ENCODE measurements around the gene TEX52.
"Not testable (repeated sequence)": the region's sequence is repeated elsewhere in the genome, so short reads cannot be mapped to it uniquely, and the experiment has no call there.

TEX52 gene

DNA sequence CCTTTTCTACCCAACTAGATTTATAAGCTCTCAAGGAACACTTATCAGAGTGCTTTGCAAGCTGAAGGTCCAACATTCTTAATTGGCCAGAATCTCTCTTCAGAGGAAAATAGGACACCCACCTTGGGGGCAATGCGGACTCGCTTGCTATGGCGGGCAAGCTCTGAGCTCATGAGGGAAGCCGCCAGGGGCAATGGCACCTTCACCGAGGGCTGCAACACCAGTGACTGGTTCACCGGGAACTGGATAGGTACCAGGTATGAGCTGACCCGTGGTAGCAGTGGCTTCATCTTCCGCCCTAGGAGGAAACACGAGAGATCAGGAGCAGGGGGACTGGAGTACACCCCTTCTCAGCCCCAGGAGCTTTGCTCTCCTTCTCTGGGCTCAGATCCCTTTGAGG lies 7.4 kb upstream of the TEX52 start:
- no peak for DNase-seq (ENCODE audit: low read depth in 2 of 2)
- H3K4me3 ChIP-seq (replicated peaks in 1 of 2; ENCODE audit: low read depth in 2 of 2, low read length in 2 of 2): no peak overlapping the region
- TF ChIP-seq, protein P1, sequence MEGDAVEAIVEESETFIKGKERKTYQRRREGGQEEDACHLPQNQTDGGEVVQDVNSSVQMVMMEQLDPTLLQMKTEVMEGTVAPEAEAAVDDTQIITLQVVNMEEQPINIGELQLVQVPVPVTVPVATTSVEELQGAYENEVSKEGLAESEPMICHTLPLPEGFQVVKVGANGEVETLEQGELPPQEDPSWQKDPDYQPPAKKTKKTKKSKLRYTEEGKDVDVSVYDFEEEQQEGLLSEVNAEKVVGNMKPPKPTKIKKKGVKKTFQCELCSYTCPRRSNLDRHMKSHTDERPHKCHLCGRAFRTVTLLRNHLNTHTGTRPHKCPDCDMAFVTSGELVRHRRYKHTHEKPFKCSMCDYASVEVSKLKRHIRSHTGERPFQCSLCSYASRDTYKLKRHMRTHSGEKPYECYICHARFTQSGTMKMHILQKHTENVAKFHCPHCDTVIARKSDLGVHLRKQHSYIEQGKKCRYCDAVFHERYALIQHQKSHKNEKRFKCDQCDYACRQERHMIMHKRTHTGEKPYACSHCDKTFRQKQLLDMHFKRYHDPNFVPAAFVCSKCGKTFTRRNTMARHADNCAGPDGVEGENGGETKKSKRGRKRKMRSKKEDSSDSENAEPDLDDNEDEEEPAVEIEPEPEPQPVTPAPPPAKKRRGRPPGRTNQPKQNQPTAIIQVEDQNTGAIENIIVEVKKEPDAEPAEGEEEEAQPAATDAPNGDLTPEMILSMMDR (IDR thresholded peaks at IDR 0.05; ENCODE audit: low read depth, low read length): no peak

DNA sequence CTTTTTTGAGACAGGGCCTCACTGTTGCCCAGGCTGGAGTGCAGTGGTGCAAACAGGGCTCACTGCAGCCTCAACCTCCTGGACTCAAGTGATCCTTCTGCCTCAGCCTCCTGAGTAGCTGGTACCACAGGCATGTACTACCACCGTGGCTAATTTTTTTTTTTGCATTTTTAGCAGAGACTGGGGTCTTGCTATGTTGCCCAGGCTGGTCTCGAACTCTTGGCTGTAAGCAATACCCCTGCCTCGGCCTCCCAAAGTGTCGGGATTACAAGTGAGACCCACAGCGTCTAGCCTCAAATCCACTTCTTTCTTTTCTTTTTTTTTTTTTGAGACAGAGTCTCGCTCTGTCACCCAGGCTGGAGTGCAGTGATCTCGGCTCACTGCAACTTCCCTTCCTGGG lies 6.6 kb upstream of the TEX52 start:
- H3K4me3 ChIP-seq (replicated peaks in 1 of 2; ENCODE audit: low read depth in 2 of 2, low read length in 2 of 2): not testable (repeated sequence)

DNA sequence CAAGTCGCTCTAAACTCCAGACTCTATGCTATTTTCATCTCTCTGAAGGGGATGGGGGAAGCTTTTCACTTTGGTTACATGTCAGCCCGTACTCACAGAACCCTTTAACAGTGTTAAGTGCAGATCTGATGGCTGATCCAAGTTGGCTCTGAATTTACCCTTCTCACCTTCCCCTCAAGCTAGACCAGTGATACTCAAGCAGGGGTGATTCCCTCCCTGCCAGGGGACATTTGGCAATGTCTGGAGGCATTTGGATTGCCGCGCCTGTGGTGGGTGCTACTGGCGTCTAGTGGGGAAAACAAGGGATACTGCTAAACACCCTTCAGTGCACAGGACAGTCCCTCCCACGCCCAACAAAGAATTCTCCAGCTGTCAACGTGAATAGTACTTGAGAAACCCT lies 6.0 kb upstream of the TEX52 start:
- H3K4me3 ChIP-seq (replicated peaks in 1 of 2; ENCODE audit: low read depth in 2 of 2, low read length in 2 of 2): no peak overlapping the region
- TF ChIP-seq, protein P1 (IDR thresholded peaks at IDR 0.05; ENCODE audit: low read depth, low read length): no peak
- no peak for DNase-seq (ENCODE audit: low read depth in 2 of 2)

More for the DNA sequence above, 6.6 kb upstream of the TEX52 start:
- DNase-seq (ENCODE audit: low read depth in 2 of 2): not testable (repeated sequence)

DNA sequence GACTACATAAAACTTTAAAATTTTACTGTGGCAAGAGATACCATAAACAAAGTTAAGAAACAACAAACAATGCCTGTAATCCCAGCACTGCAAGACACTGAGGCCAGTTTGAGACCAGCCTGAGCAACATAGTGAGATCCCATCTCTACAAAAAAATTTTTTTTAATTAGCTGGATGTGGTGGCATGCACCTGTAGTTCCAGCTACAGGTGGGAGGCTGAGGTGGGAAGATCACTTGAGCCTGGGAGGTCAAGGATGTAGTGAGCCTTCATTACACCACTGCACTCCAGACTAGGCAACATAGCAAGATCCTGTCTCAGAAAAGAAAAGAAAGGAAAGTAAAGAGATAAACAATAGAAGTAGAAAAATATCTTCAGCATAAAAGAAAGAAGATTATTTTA lies 3.3 kb upstream of the TEX52 start:
- no peak for DNase-seq (ENCODE audit: low read depth in 2 of 2)
- TF ChIP-seq, protein P1 (IDR thresholded peaks at IDR 0.05; ENCODE audit: low read depth, low read length): no peak
- no peak overlapping the region for H3K4me3 ChIP-seq (replicated peaks in 1 of 2; ENCODE audit: low read depth in 2 of 2, low read length in 2 of 2)

DNA sequence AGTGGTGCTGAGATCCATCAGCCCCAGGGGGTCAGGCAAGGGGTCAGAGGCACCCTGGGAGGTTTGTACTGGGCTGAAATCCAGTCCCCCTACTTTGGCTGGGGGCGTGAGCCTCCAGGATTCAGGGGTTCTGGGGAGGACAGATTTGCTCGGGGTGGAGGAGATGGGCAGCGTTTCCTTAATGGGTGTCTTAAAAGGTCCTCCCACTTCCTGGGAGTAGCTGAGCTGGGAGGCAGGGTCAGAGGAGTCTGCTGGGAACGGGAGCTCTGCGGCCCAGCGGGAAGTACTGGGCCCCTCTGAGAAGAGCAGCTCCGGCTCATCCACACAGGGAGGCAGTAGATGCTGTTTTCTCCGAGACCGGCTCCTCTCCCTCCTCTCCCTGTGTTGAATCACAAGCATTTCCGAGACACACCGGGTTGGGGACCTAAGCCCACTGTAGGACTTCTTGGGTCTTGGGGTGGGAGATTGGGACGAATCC lies 2.1 kb upstream of the TEX52 start:
- DNase-seq (ENCODE audit: low read depth in 2 of 2): no peak
- TF ChIP-seq, protein P1 (IDR thresholded peaks at IDR 0.05; ENCODE audit: low read depth, low read length): no peak
- H3K4me3 ChIP-seq (replicated peaks in 1 of 2; ENCODE audit: low read depth in 2 of 2, low read length in 2 of 2): no peak overlapping the region

DNA sequence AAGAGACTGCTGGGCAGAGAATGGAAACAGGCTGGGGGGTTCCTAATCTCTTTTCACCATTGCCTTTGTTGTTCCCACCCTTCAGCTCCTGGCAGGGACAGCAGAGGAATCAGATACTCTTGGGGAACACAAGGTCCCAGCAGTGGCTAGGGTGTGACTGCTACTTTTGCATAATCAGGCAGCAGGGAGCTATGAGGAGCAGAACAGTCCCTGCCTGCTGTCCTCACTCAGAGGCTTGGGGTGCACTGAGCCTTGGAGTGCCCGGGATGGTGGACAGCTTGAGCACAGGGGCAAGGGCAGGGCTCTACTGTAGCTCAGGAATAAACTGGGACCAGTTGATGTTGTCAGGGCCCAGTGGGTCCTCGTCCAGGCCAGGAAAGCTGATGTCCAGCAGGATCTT lies 1.5 kb upstream of the TEX52 start:
- TF ChIP-seq, protein P1 (IDR thresholded peaks at IDR 0.05; ENCODE audit: low read depth, low read length): no peak
- no peak overlapping the region for H3K4me3 ChIP-seq (replicated peaks in 1 of 2; ENCODE audit: low read depth in 2 of 2, low read length in 2 of 2)
- no peak for DNase-seq (ENCODE audit: low read depth in 2 of 2)

DNA sequence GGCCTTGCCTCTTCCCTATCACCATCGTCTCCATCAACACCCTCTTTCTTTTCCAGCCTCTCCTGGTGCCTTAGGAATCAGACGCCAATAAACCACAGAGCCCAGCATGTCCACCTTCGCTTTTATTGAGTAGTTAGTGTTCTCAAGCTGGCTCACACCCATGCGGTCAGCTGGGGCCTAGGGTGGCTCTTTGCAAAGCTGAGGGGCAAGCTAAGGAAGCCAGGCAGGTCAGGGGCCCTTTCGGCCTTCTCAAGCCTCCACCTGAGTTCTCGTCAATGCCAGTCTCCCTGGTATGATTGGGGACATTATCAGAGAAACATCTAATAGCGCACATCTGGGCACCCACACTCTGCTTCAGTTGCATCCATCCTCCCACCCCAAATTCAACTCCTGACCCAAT lies 737 bp upstream of the TEX52 start:
- DNase-seq (ENCODE audit: low read depth in 2 of 2): no peak
- TF ChIP-seq, protein P1 (IDR thresholded peaks at IDR 0.05; ENCODE audit: low read depth, low read length): no peak
- H3K4me3 ChIP-seq (replicated peaks in 1 of 2; ENCODE audit: low read depth in 2 of 2, low read length in 2 of 2): no peak overlapping the region

Measured in cardiac fibroblast (primary cell).